SK-N-SH (cell line): ENCODE measurements around the gene ALB. TPM values are rescaled to one million over a fixed set of nuclear protein-coding genes. Genes with fewer than 3 reads are reported as not detected.

Source experiments
- CTCF ChIA-PET: fragments of 300-600, 350-600 bp; formaldehyde crosslinking; extraction: SDS; loops from one replicate; lab custom pipeline; 2021; lab: Yijun Ruan, JAX
- POLR2A ChIA-PET: fragments of 350-600 bp; sonication (Branson Sonifier 250); formaldehyde crosslinking; extraction: SDS; loops from one replicate; lab custom pipeline; 2020; ENCODE audit warnings: antibody characterized with exemption, inconsistent platforms; lab: Yijun Ruan, JAX
- DNase-seq: peaks from one replicate; pipeline ENCODE4 v3.0.0; 2012
- H2AFZ ChIP-seq: fragments of 200-600 bp; sonication (generic); 2 replicates; pipeline ENCODE4 v1.8.1; 2016; ENCODE audit warnings: antibody characterized with exemption, mild to moderate bottlenecking, low read depth
- H3F3A ChIP-seq: fragments of 200-600 bp; sonication (generic); replicated peaks from 2 replicates; pipeline ENCODE3; 2016; ENCODE audit warnings: antibody characterized with exemption, mild to moderate bottlenecking; ENCODE audit not compliant: insufficient read depth
- H3K27ac ChIP-seq, 2 experiments: fragments of 200-500 bp in 1 of 2; fragments of 200-600 bp in 1 of 2; sonication (Bioruptor generic) in 1 of 2; sonication (generic), shearing (Covaris generic) in 1 of 2; 2 replicates each; pipeline versions ENCODE4 v1.5.1 to v1.6.1; 2014 to 2016; ENCODE audit warnings: low read depth in 2 of 2, inconsistent platforms in 1 of 2, low read length in 1 of 2, mild to moderate bottlenecking in 1 of 2, mixed read lengths in 1 of 2
- H3K27me3 ChIP-seq: fragments of 200-600 bp; sonication (generic), shearing (Covaris generic); 2 replicates; pipeline ENCODE4 v1.6.1; 2016; ENCODE audit warnings: mixed run types; ENCODE audit not compliant: insufficient read depth
- H3K36me3 ChIP-seq, 2 experiments: fragments of 200-500 bp in 1 of 2; fragments of 200-600 bp in 1 of 2; sonication (Bioruptor generic) in 1 of 2; sonication (generic) in 1 of 2; replicated peaks in 1 of 2; 2 replicates each; pipeline versions ENCODE3 to v1.5.1; 2014 to 2016; ENCODE audit warnings: low read length in 1 of 2, mild to moderate bottlenecking in 1 of 2; ENCODE audit not compliant: insufficient read depth in 2 of 2, control insufficient read depth in 1 of 2
- H3K4me1 ChIP-seq, 2 experiments: fragments of 200-500 bp in 1 of 2; fragments of 200-600 bp in 1 of 2; sonication (Bioruptor generic) in 1 of 2; sonication (generic), shearing (Covaris generic) in 1 of 2; 2 replicates each; pipeline versions ENCODE4 v1.5.1 to v1.6.1; 2014 to 2016; ENCODE audit warnings: low read depth in 1 of 2, low read length in 1 of 2, mixed run types in 1 of 2; ENCODE audit not compliant: insufficient read depth in 2 of 2, control insufficient read depth in 1 of 2
- H3K4me2 ChIP-seq: fragments of 200-600 bp; sonication (generic), shearing (Covaris generic); 2 replicates; pipeline ENCODE4 v1.6.1; 2017; ENCODE audit warnings: mixed run types
- H3K4me3 ChIP-seq, 2 experiments: fragments of 200-500 bp in 1 of 2; fragments of 200-600 bp in 1 of 2; sonication (Bioruptor generic) in 1 of 2; sonication (generic), shearing (Covaris generic) in 1 of 2; 2 replicates each; pipeline versions ENCODE4 v1.5.1 to v1.8.1; 2014 to 2016; ENCODE audit warnings: low read depth in 2 of 2, inconsistent platforms in 1 of 2, low read length in 1 of 2, mild to moderate bottlenecking in 1 of 2, mixed read lengths in 1 of 2, moderate library complexity in 1 of 2
- H3K79me2 ChIP-seq: fragments of 200-600 bp; sonication (generic); 2 replicates; pipeline ENCODE4 v1.8.1; 2017; ENCODE audit warnings: mild to moderate bottlenecking; ENCODE audit not compliant: insufficient read depth
- H3K9ac ChIP-seq: fragments of 200-600 bp; sonication (generic); 2 replicates; pipeline ENCODE4 v1.6.1; 2017; ENCODE audit warnings: mixed run types
- H3K9me2 ChIP-seq: fragments of 200-600 bp; sonication (generic); 2 replicates; pipeline ENCODE4 v1.6.1; 2017; ENCODE audit warnings: mixed run types
- H3K9me3 ChIP-seq: fragments of 200-600 bp; sonication (generic); 2 replicates; pipeline ENCODE4 v1.6.1; 2017; ENCODE audit warnings: mixed run types, mild to moderate bottlenecking, moderate library complexity
- H4K20me1 ChIP-seq: fragments of 200-600 bp; sonication (generic); 2 replicates; pipeline ENCODE4 v1.6.1; 2017; ENCODE audit warnings: mild to moderate bottlenecking, mixed run types; ENCODE audit not compliant: insufficient read depth
- CHD2 ChIP-seq: fragments of 150-350 bp; IDR thresholded peaks from 2 replicates; pipeline ENCODE4 v1.6.1; 2018; ENCODE audit warnings: low read length; ENCODE audit not compliant: partially characterized antibody
- EP300 ChIP-seq, 2 experiments: IDR thresholded peaks; 2 replicates each; pipeline versions ENCODE4 v1.4.0 to v1.6.1; 2012; ENCODE audit warnings: borderline replicate concordance in 1 of 2, low read depth in 1 of 2, low read length in 1 of 2
- EZH2phosphoT487 ChIP-seq: fragments of 200-600 bp; sonication (generic); IDR thresholded peaks from 2 replicates; pipeline ENCODE4 v1.6.1; 2017; ENCODE audit warnings: low read depth, mixed run types, mild to moderate bottlenecking, antibody characterized with exemption, moderate library complexity, borderline replicate concordance
- GABPA ChIP-seq: IDR thresholded peaks from 2 replicates; pipeline ENCODE4 v1.4.0; 2012; ENCODE audit warnings: low read depth, mild to moderate bottlenecking
- MEF2A ChIP-seq: IDR thresholded peaks from 2 replicates; pipeline ENCODE4 v1.4.0; 2012; ENCODE audit warnings: low read depth, borderline replicate concordance
- NRF1 ChIP-seq: IDR thresholded peaks from 2 replicates; pipeline ENCODE4 v1.6.1; 2012; ENCODE audit warnings: low read depth, mild to moderate bottlenecking, low read length
- RFX5 ChIP-seq: IDR thresholded peaks from 2 replicates; pipeline ENCODE4 v1.6.1; 2012; ENCODE audit warnings: mild to moderate bottlenecking, improper control_type of control experiment, low read length
- RXRA ChIP-seq: IDR thresholded peaks from 2 replicates; pipeline ENCODE4 v1.4.0; 2012; ENCODE audit warnings: low read depth, mild to moderate bottlenecking, borderline replicate concordance
- SMC3 ChIP-seq: IDR thresholded peaks from 2 replicates; pipeline ENCODE4 v1.6.1; 2012; ENCODE audit warnings: low read depth, low read length, improper control_type of control experiment
- TAF1 ChIP-seq: IDR thresholded peaks from 2 replicates; pipeline ENCODE4 v1.6.1; 2012; ENCODE audit warnings: low read depth, mild to moderate bottlenecking, low read length, moderate library complexity, borderline replicate concordance
- TCF12 ChIP-seq: IDR thresholded peaks from 2 replicates; pipeline ENCODE4 v1.4.0; 2012
- TEAD4 ChIP-seq: IDR thresholded peaks from 2 replicates; pipeline ENCODE4 v1.4.0; 2012; ENCODE audit warnings: mild to moderate bottlenecking, borderline replicate concordance; ENCODE audit not compliant: insufficient read depth
- USF1 ChIP-seq: IDR thresholded peaks from 2 replicates; pipeline ENCODE4 v1.4.0; 2012; ENCODE audit warnings: low read depth, borderline replicate concordance
- YY1 ChIP-seq: IDR thresholded peaks from 2 replicates; pipeline ENCODE4 v1.4.0; 2012; ENCODE audit warnings: low read depth, mild to moderate bottlenecking
- ZBTB33 ChIP-seq: IDR thresholded peaks from 2 replicates; pipeline ENCODE4 v1.4.0; 2012; ENCODE audit warnings: low read depth, borderline replicate concordance
- WGBS: methylation state at CpG from one replicate; pipeline ENCODE4 v1.1.6; 2017; ENCODE audit warnings: low lambda C conversion rate; 5-methylcytosine and 5-hydroxymethylcytosine counted together
- polyA plus RNA-seq, 3 experiments: library from polyadenylated mRNA; depleted of rRNA; stranded (reverse); fragments of >200 nt; gene quantifications; 2 replicates each; pipeline ENCODE4 v1.2.3, GENCODE V29; 2012
- TF ChIP-seq, protein P1 (sequence below): fragments of 200-600 bp; sonication (generic); IDR thresholded peaks from 2 replicates; pipeline ENCODE4 v1.6.1; 2017; ENCODE audit warnings: antibody characterized with exemption, mild to moderate bottlenecking, moderate library complexity

The ALB gene
- polyA plus RNA-seq, 1 of the 3 experiments (the other 2 are of a cell fraction) = not detected

- CTCF ChIA-PET = interaction anchor here (0.6 kb wide), 1 partner anchor 427 kb away, joined by 3 read pairs; no protein-coding TSS in a partner anchor
- Histone ChIP-seq H3K9me2 (no peaks in the 10 kb centered on the region), H3K9me3 (no peaks in the 10 kb centered on the region), H3K4me3 (no peak overlapping the region), H2AFZ (no peak overlapping the region), H3K27ac (no peak overlapping the region), H3K79me2 (no peaks in the 10 kb centered on the region), H3K9ac (no peak overlapping the region), H3K36me3 (no peaks in the 10 kb centered on the region), H3F3A (no peaks in the 10 kb centered on the region), H3K27me3 (no peaks in the 10 kb centered on the region; the same call in 1 of the 2 replicates), H3K4me1 (no peaks in the 10 kb centered on the region), H4K20me1 (no peaks in the 10 kb centered on the region), H3K4me2 (no peak overlapping the region)
- TF ChIP-seq, protein P1, sequence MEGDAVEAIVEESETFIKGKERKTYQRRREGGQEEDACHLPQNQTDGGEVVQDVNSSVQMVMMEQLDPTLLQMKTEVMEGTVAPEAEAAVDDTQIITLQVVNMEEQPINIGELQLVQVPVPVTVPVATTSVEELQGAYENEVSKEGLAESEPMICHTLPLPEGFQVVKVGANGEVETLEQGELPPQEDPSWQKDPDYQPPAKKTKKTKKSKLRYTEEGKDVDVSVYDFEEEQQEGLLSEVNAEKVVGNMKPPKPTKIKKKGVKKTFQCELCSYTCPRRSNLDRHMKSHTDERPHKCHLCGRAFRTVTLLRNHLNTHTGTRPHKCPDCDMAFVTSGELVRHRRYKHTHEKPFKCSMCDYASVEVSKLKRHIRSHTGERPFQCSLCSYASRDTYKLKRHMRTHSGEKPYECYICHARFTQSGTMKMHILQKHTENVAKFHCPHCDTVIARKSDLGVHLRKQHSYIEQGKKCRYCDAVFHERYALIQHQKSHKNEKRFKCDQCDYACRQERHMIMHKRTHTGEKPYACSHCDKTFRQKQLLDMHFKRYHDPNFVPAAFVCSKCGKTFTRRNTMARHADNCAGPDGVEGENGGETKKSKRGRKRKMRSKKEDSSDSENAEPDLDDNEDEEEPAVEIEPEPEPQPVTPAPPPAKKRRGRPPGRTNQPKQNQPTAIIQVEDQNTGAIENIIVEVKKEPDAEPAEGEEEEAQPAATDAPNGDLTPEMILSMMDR = no peak
- no peak for TF ChIP-seq TCF12
- no peak for TF ChIP-seq GABPA
- TF ChIP-seq RFX5 = no peak
- TF ChIP-seq SMC3 = no peak
- no peak for TF ChIP-seq EP300 (IDR thresholded peaks at IDR 0.05; ENCODE audit: borderline replicate concordance in 1 of 2, low read depth in 1 of 2, low read length in 1 of 2)
- no peak for TF ChIP-seq MEF2A
- no peak for TF ChIP-seq USF1
- TF ChIP-seq EZH2phosphoT487 = no peak
- no peak for TF ChIP-seq YY1
- TF ChIP-seq RXRA = no peak
- no peak for TF ChIP-seq NRF1
- no peak for TF ChIP-seq CHD2
- no peak for TF ChIP-seq ZBTB33
- TF ChIP-seq TEAD4 = no peak
- no peak for TF ChIP-seq TAF1
- POLR2A ChIA-PET = no interaction called here
- 3% methylated on average over 3 of the region's 3 CpGs for WGBS
- DNase-seq = no peak
Measured at GRCh38 chr4:73383452-73383851, 20.6 kb upstream of the ALB start.
